AG10803 (cell line): Measurements from ENCODE around the gene CYP17A1.
"Not testable (repeated sequence)": the region's sequence is repeated elsewhere in the genome, so short reads cannot be mapped to it uniquely, and the experiment has no call there.

Experiments used
- DNase-seq: peaks from one replicate; pipeline ENCODE4 v3.0.0; 2010; ENCODE audit warnings: low read depth
- H3K4me3 ChIP-seq: 2 replicates; pipeline ENCODE4 v1.5.1; 2011; ENCODE audit warnings: mild to moderate bottlenecking, low read length, control low read depth
- CTCF ChIP-seq: conservative IDR thresholded peaks from 2 replicates; pipeline ENCODE4 v1.5.1; 2011; ENCODE audit warnings: mild to moderate bottlenecking, low read length, control low read depth, inconsistent platforms

The CYP17A1 gene

GRCh38 chr10:102832987-102833386 lies 4.2 kb downstream of the CYP17A1 start:
- TF ChIP-seq CTCF = no peak
- H3K4me3 ChIP-seq = no peak overlapping the region
- peak; percentile 59 for DNase-seq

- TF ChIP-seq CTCF = no peak
Measured at GRCh38 chr10:102832248-102832647, 5.0 kb downstream of the CYP17A1 start.

GRCh38 chr10:102831322-102832071 lies 5.7 kb downstream of the CYP17A1 start:
- no peak overlapping the region for H3K4me3 ChIP-seq
- DNase-seq = peak; percentile 64
- TF ChIP-seq CTCF = no peak

More at GRCh38 chr10:102832248-102832647, 5.0 kb downstream of the CYP17A1 start:
- no peak for DNase-seq
- H3K4me3 ChIP-seq = no peak overlapping the region

GRCh38 chr10:102827597-102827975 lies 9.6 kb downstream of the CYP17A1 start:
- DNase-seq = no peak

GRCh38 chr10:102826148-102826796 lies 10.9 kb downstream of the CYP17A1 start:
- DNase-seq = no peak
- H3K4me3 ChIP-seq = no peak overlapping the region
- no peak for TF ChIP-seq CTCF

More at GRCh38 chr10:102827597-102827975, 9.6 kb downstream of the CYP17A1 start:
- no peak overlapping the region for H3K4me3 ChIP-seq
- no peak for TF ChIP-seq CTCF

- no peak for DNase-seq
- H3K4me3 ChIP-seq = no peak overlapping the region
- no peak for TF ChIP-seq CTCF
Measured at GRCh38 chr10:102824664-102825063, 12.5 kb downstream of the CYP17A1 start.

GRCh38 chr10:102822222-102822621 lies 15.0 kb downstream of the CYP17A1 start:
- TF ChIP-seq CTCF = no peak
- no peak overlapping the region for H3K4me3 ChIP-seq
- no peak for DNase-seq

GRCh38 chr10:102820008-102820407 lies 17.2 kb downstream of the CYP17A1 start:
- DNase-seq, H3K4me3 ChIP-seq: not testable (repeated sequence)
